HCT116 (cell line): ENCODE results near the gene CPED1. TPM values are rescaled to one million over a fixed set of nuclear protein-coding genes. Genes with fewer than 3 reads are reported as not detected.

Source experiments
- ATAC-seq: fragments of 200-7000 bp; cut with Tn5 transposase; 2 replicates; pipeline ENCODE4 v1.9.1; 2020; ENCODE audit warnings: mild to moderate bottlenecking, moderate library complexity
- BruUV-seq: library from RNA; stranded (reverse); fragments of 400-500 nt; replicated peaks from 2 replicates; lab custom pipeline; 2021; lab: Mats Ljungman, UMichigan
- CTCF ChIA-PET: fragments of 300-600 bp; sonication (Branson Sonifier 250); formaldehyde crosslinking; loops from one replicate; lab custom pipeline; 2021; ENCODE audit warnings: antibody characterized with exemption; lab: Charles Lee
- POLR2A ChIA-PET: fragments of 300-600, 350-600 bp; sonication (Branson Sonifier 250); formaldehyde crosslinking; loops from one replicate; lab custom pipeline; 2021; ENCODE audit warnings: antibody characterized with exemption; lab: Charles Lee
- RAD21 ChIA-PET, 2 experiments: fragments of 300-600 bp; sonication (Branson Sonifier 250); formaldehyde crosslinking; loops; one replicate each; lab custom pipeline; 2023; ENCODE audit warnings: low total read pairs in 2 of 2; ENCODE audit not compliant: uncharacterized antibody in 2 of 2, unreplicated experiment in 2 of 2, low non-redundant PET in 1 of 2; lab: Charles Lee
- DNase-seq: peaks from one replicate; pipeline ENCODE4 v3.0.0-alpha.2; 2010; ENCODE audit warnings: low read depth, low spot score
- H2AFZ ChIP-seq: fragments of 200-600 bp; shearing (Covaris generic), sonication (generic); 2 replicates; pipeline ENCODE4 v1.6.1; 2017; ENCODE audit warnings: low read depth, mixed run types, mixed read lengths, antibody characterized with exemption, low read length; ENCODE audit not compliant: poor library complexity, severe bottlenecking
- H3K27ac ChIP-seq: 2 replicates; pipeline ENCODE4 v1.5.1; 2012; ENCODE audit warnings: low read depth, low read length
- H3K27me3 ChIP-seq: fragments of 200-600 bp; sonication (generic); 2 replicates; pipeline ENCODE4 v1.6.1; 2016; ENCODE audit warnings: mixed run types, low read length, mixed read lengths; ENCODE audit not compliant: insufficient read depth
- H3K36me3 ChIP-seq, 2 experiments: fragments of 200-500 bp in 1 of 2; fragments of 200-600 bp in 1 of 2; sonication (Bioruptor generic) in 1 of 2; sonication (generic) in 1 of 2; 2 replicates each; pipeline versions ENCODE4 v1.5.1 to v1.6.1; 2014 to 2016; ENCODE audit warnings: low read length in 2 of 2, inconsistent platforms in 1 of 2, mixed read lengths in 1 of 2, mixed run types in 1 of 2; ENCODE audit not compliant: insufficient read depth in 2 of 2, control insufficient read depth in 1 of 2
- H3K4me1 ChIP-seq, 2 experiments: fragments of 200-600 bp in 1 of 2; sonication (generic) in 1 of 2; 2 replicates each; pipeline versions ENCODE4 v1.5.1 to v1.6.1; 2012 to 2017; ENCODE audit warnings: low read length in 2 of 2, inconsistent platforms in 1 of 2, mild to moderate bottlenecking in 1 of 2, mixed read lengths in 1 of 2, mixed run types in 1 of 2, moderate library complexity in 1 of 2; ENCODE audit not compliant: insufficient read depth in 2 of 2, control insufficient read depth in 1 of 2
- H3K4me2 ChIP-seq: fragments of 200-600 bp; sonication (generic); 2 replicates; pipeline ENCODE4 v1.6.1; 2017; ENCODE audit warnings: mixed run types, low read length, mixed read lengths
- H3K4me3 ChIP-seq, 2 experiments: fragments of 200-600 bp in 1 of 2; sonication (generic) in 1 of 2; replicated peaks in 1 of 2; 2 replicates each; pipeline ENCODE4 v1.5.1; 2011 to 2016; ENCODE audit warnings: low read length in 2 of 2, control low read depth in 1 of 2, low read depth in 1 of 2, mild to moderate bottlenecking in 1 of 2, mixed read lengths in 1 of 2, mixed run types in 1 of 2
- H3K79me2 ChIP-seq: fragments of 200-600 bp; sonication (generic); 2 replicates; pipeline ENCODE4 v1.6.1; 2017; ENCODE audit warnings: mild to moderate bottlenecking, mixed run types, low read length, moderate library complexity, mixed read lengths; ENCODE audit not compliant: insufficient read depth
- H3K9ac ChIP-seq: fragments of 200-600 bp; sonication (generic); 2 replicates; pipeline ENCODE4 v1.6.1; 2016; ENCODE audit warnings: low read length, mixed read lengths
- H3K9me2 ChIP-seq: fragments of 200-600 bp; sonication (generic), shearing (Covaris generic); 2 replicates; pipeline ENCODE4 v1.6.1; 2017; ENCODE audit warnings: mixed run types, mild to moderate bottlenecking, moderate library complexity; ENCODE audit not compliant: insufficient read depth
- H3K9me3 ChIP-seq, 2 experiments: fragments of 200-500 bp in 1 of 2; fragments of 200-600 bp in 1 of 2; sonication (Bioruptor generic) in 1 of 2; sonication (generic) in 1 of 2; 2 replicates each; pipeline ENCODE4 v1.6.1; 2014 to 2017; ENCODE audit warnings: low read length in 2 of 2, mixed read lengths in 2 of 2, inconsistent platforms in 1 of 2, low read depth in 1 of 2, mild to moderate bottlenecking in 1 of 2, mixed run types in 1 of 2, moderate library complexity in 1 of 2; ENCODE audit not compliant: control insufficient read depth in 1 of 2, insufficient read depth in 1 of 2
- H4K20me1 ChIP-seq: fragments of 200-600 bp; sonication (generic), shearing (Covaris generic); 2 replicates; pipeline ENCODE4 v1.6.1; 2017; ENCODE audit warnings: mixed run types, mild to moderate bottlenecking, moderate library complexity; ENCODE audit not compliant: insufficient read depth
- ELF1 ChIP-seq: IDR thresholded peaks from 2 replicates; pipeline ENCODE4 v1.6.1; 2012; ENCODE audit warnings: low read depth, borderline replicate concordance
- TCF7L2 ChIP-seq: IDR thresholded peaks from 2 replicates; pipeline ENCODE4 v1.7.0; 2011; ENCODE audit warnings: borderline replicate concordance, inconsistent platforms; ENCODE audit not compliant: insufficient read depth, insufficient read length; ENCODE audit errors: extremely low read depth
- intact Hi-C: fragments of 100-400 bp; cut with micrococcal nuclease; formaldehyde crosslinking; loops from 2 replicates; pipeline ENCODE4 v1.10.0; 2022
- total RNA-seq: library from RNA; stranded (reverse); gene quantifications from one replicate; pipeline ENCODE4 v1.2.1, GENCODE V29; 2021; ENCODE audit not compliant: unreplicated experiment
- TF ChIP-seq, protein P1 (sequence below): IDR thresholded peaks from 2 replicates; pipeline ENCODE4 v1.6.1; 2012
- TF ChIP-seq, protein P2 (sequence below), 3 experiments: fragments of 200-600 bp in 1 of 3; sonication (generic) in 1 of 3; IDR thresholded peaks in 2 of 3; conservative IDR thresholded peaks in 1 of 3; 2 replicates each; pipeline ENCODE4 v1.5.1; 2012 to 2017; ENCODE audit warnings: low read depth in 2 of 3, low read length in 2 of 3, antibody characterized with exemption in 1 of 3, borderline replicate concordance in 1 of 3, control low read depth in 1 of 3, mild to moderate bottlenecking in 1 of 3, mixed read lengths in 1 of 3, mixed run types in 1 of 3, moderate library complexity in 1 of 3; ENCODE audit not compliant: insufficient read depth in 1 of 3
- TF ChIP-seq, protein P3 (sequence below): IDR thresholded peaks from 2 replicates; pipeline ENCODE4 v1.6.1; 2012; ENCODE audit warnings: low read depth

The CPED1 gene
- total RNA-seq, 1 experiment from 2014 or later = 1.2 TPM

DNA sequence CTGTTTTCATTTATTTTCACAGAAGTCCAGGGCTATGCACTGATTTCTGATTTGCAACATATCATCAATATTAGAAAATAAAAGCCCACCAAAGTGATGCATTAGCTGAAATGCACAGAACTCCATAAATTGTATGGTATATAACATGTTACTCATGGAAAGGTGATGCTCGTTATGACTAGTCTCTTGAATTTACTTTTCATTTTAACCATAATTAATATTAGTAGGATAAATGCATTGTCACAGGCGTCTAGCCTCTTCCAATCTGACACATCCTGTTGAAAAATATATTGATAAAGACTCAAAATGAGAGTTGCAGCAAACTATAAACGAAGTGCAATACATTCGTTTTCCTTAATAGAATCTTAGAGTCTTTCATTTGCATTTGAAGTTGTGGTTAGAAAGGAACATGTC lies 92.4 kb downstream of the CPED1 start:
- Histone ChIP-seq H2AFZ (no peak overlapping the region), H3K79me2 (no peaks in the 10 kb centered on the region), H3K27ac (no peak overlapping the region), H3K9me3 (no peaks in the 10 kb centered on the region), H3K27me3 (no peaks in the 10 kb centered on the region), H3K9ac (no peak overlapping the region), H3K36me3 (no peaks in the 10 kb centered on the region), H3K9me2 (no peaks in the 10 kb centered on the region), H4K20me1 (no peaks in the 10 kb centered on the region), H3K4me2 (no peak overlapping the region), H3K4me3 (no peak overlapping the region), H3K4me1 (peaks cover 9 to 43% of the 10 kb centered on the region in 2 experiments)
- CTCF ChIA-PET = interaction anchor here (0.9 to 1.6 kb wide), 4 partner anchors 15 to 27 kb away, joined by 4 to 7 read pairs (median 4); no protein-coding TSS in a partner anchor
- POLR2A ChIA-PET = no interaction called here
- DNase-seq = no peak
- RAD21 ChIA-PET = no interaction called here
- TF ChIP-seq, protein P1, sequence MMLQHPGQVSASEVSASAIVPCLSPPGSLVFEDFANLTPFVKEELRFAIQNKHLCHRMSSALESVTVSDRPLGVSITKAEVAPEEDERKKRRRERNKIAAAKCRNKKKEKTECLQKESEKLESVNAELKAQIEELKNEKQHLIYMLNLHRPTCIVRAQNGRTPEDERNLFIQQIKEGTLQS = no peak
- TF ChIP-seq TCF7L2 (no peak), ELF1 (no peak)
- TF ChIP-seq, protein P2, sequence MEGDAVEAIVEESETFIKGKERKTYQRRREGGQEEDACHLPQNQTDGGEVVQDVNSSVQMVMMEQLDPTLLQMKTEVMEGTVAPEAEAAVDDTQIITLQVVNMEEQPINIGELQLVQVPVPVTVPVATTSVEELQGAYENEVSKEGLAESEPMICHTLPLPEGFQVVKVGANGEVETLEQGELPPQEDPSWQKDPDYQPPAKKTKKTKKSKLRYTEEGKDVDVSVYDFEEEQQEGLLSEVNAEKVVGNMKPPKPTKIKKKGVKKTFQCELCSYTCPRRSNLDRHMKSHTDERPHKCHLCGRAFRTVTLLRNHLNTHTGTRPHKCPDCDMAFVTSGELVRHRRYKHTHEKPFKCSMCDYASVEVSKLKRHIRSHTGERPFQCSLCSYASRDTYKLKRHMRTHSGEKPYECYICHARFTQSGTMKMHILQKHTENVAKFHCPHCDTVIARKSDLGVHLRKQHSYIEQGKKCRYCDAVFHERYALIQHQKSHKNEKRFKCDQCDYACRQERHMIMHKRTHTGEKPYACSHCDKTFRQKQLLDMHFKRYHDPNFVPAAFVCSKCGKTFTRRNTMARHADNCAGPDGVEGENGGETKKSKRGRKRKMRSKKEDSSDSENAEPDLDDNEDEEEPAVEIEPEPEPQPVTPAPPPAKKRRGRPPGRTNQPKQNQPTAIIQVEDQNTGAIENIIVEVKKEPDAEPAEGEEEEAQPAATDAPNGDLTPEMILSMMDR (IDR thresholded peaks at IDR 0.05 in 2 of 3, conservative IDR thresholded peaks at IDR 0.05 in 1 of 3; ENCODE audit: borderline replicate concordance in 1 of 3, insufficient read depth in 1 of 3, low read depth in 2 of 3, low read length in 2 of 3) = no peak
- TF ChIP-seq, protein P3, sequence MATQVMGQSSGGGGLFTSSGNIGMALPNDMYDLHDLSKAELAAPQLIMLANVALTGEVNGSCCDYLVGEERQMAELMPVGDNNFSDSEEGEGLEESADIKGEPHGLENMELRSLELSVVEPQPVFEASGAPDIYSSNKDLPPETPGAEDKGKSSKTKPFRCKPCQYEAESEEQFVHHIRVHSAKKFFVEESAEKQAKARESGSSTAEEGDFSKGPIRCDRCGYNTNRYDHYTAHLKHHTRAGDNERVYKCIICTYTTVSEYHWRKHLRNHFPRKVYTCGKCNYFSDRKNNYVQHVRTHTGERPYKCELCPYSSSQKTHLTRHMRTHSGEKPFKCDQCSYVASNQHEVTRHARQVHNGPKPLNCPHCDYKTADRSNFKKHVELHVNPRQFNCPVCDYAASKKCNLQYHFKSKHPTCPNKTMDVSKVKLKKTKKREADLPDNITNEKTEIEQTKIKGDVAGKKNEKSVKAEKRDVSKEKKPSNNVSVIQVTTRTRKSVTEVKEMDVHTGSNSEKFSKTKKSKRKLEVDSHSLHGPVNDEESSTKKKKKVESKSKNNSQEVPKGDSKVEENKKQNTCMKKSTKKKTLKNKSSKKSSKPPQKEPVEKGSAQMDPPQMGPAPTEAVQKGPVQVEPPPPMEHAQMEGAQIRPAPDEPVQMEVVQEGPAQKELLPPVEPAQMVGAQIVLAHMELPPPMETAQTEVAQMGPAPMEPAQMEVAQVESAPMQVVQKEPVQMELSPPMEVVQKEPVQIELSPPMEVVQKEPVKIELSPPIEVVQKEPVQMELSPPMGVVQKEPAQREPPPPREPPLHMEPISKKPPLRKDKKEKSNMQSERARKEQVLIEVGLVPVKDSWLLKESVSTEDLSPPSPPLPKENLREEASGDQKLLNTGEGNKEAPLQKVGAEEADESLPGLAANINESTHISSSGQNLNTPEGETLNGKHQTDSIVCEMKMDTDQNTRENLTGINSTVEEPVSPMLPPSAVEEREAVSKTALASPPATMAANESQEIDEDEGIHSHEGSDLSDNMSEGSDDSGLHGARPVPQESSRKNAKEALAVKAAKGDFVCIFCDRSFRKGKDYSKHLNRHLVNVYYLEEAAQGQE = no peak
- intact Hi-C loops = loop anchor here (1.0 to 2.0 kb wide), 2 partner anchors 94 to 289 kb away; no protein-coding TSS in a partner anchor
- BruUV-seq = no TSS peak
- ATAC-seq = no peak
